Measurements from ENCODE around the gene MANEAL. TPM values are rescaled to one million over a fixed set of nuclear protein-coding genes. Genes with fewer than 3 reads are reported as not detected.
"Not testable (repeated sequence)": the region's sequence is repeated elsewhere in the genome, so short reads cannot be mapped to it uniquely, and the experiment has no call there.

MANEAL gene
- 3.1 TPM for total RNA-seq

- peak; percentile 72 for ATAC-seq
Observed at GRCh38 chr1:37793773-37794371, at the start of gene MANEAL. MANEAL (plus strand) TSS chr1:37793847; CDS start chr1:37794183, 336 bp downstream.

- peak; percentile 62 for ATAC-seq
Observed at GRCh38 chr1:37746806-37747205, 46.8 kb upstream of the MANEAL start.

- ATAC-seq = no peak
Observed at GRCh38 chr1:37748565-37748964, 45.1 kb upstream of the MANEAL start.

- ATAC-seq = no peak
Observed at GRCh38 chr1:37752213-37752582, 41.4 kb upstream of the MANEAL start.

GRCh38 chr1:37752583-37753471 is 40.8 kb upstream of the MANEAL start:
- peak; percentile 58 for ATAC-seq

- peak; percentile 9 for ATAC-seq
Observed at GRCh38 chr1:37753473-37754321, 40.0 kb upstream of the MANEAL start.

GRCh38 chr1:37755290-37755689 is 38.4 kb upstream of the MANEAL start:
- ATAC-seq = no peak

- ATAC-seq = no peak
Observed at GRCh38 chr1:37755951-37756560, 37.6 kb upstream of the MANEAL start.

- no peak for ATAC-seq
Observed at GRCh38 chr1:37759451-37759850, 34.2 kb upstream of the MANEAL start.

- no peak for ATAC-seq
Observed at GRCh38 chr1:37761416-37762095, 32.1 kb upstream of the MANEAL start.

- ATAC-seq = no peak
Observed at GRCh38 chr1:37762516-37762915, 31.1 kb upstream of the MANEAL start.

GRCh38 chr1:37763791-37764413 is 29.7 kb upstream of the MANEAL start:
- no peak for ATAC-seq

GRCh38 chr1:37764414-37764825 is 29.2 kb upstream of the MANEAL start:
- peak; percentile 36 for ATAC-seq

- no peak for ATAC-seq
Observed at GRCh38 chr1:37764888-37765441, 28.7 kb upstream of the MANEAL start, which contains the start of gene EPHA10. EPHA10 (minus strand) TSS chr1:37765120; CDS start chr1:37765066, 54 bp downstream.

GRCh38 chr1:37765916-37766664 is 27.6 kb upstream of the MANEAL start:
- ATAC-seq = no peak

- no peak for ATAC-seq
Observed at GRCh38 chr1:37767488-37767887, 26.2 kb upstream of the MANEAL start.

GRCh38 chr1:37771440-37771839 is 22.2 kb upstream of the MANEAL start:
- not testable (repeated sequence) for ATAC-seq

GRCh38 chr1:37776946-37777516 is 16.6 kb upstream of the MANEAL start:
- no peak for ATAC-seq

- no peak for ATAC-seq
Observed at GRCh38 chr1:37778654-37779053, 15.0 kb upstream of the MANEAL start.

GRCh38 chr1:37782491-37782890 is 11.2 kb upstream of the MANEAL start:
- no peak for ATAC-seq

Data from esophagus mucosa (tissue), 1 donor.